Stimulated activated CD4-positive, alpha-beta T cell treated with anti-CD3 and anti-CD28 coated beads, Interleukin-4, amount 100 ng/mL, for 24 hours (primary cell): ENCODE results near the gene PEX14.
"Not testable (repeated sequence)": the region's sequence is repeated elsewhere in the genome, so short reads cannot be mapped to it uniquely, and the experiment has no call there.

Experiments
- DNase-seq: peaks from one replicate; pipeline ENCODE4 v3.0.0-alpha.2; 2020

Gene PEX14, protein sequence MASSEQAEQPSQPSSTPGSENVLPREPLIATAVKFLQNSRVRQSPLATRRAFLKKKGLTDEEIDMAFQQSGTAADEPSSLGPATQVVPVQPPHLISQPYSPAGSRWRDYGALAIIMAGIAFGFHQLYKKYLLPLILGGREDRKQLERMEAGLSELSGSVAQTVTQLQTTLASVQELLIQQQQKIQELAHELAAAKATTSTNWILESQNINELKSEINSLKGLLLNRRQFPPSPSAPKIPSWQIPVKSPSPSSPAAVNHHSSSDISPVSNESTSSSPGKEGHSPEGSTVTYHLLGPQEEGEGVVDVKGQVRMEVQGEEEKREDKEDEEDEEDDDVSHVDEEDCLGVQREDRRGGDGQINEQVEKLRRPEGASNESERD

DNA sequence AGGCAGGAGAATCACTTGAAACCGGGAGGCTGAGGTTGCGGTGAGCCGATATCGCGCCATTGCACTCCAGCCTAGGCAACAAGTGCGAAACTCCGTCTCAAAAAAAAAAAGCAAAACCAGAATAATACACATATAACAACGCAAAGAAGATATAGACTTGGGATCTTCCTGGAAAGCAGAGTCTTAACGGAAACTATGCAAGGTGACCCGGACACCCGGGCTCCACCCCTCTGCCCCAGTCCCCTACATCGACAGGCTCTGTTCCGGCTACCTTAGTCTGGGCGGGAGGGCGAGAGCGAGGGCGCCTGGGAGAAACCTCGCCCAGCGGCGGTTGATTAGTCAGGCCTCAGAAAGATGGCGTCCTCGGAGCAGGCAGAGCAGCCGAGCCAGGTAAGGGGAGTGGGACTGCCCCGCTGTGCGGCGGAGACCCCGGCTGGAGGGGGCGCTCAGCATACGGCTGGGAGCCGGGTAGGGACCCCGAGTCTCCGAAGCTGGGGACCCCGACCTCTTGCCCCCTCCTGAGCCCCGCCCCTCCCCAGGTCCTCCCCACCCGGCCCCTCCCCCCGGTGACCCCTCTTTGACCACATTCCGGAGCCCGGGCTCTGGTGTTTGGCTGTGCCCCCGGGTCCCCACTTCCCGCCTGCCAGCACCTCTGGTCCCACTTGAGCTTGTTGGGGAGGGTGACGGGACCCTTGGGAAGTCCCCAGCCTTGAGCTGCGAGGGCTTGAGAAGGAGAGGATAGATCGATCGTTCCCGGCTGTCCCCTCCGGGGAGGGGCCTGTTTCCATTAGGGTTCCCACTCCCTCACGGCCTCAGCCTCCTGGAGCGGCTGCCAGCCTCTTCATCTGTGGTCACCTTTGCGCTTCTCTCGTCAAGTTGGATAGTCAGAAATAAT lies at the start of gene PEX14:
Gene PEX14 (plus strand): TSS at position 338 of the 895 bp plus-strand sequence. CDS start 17 bp downstream, at position 355.
- DNase-seq: peak; percentile 89

DNA sequence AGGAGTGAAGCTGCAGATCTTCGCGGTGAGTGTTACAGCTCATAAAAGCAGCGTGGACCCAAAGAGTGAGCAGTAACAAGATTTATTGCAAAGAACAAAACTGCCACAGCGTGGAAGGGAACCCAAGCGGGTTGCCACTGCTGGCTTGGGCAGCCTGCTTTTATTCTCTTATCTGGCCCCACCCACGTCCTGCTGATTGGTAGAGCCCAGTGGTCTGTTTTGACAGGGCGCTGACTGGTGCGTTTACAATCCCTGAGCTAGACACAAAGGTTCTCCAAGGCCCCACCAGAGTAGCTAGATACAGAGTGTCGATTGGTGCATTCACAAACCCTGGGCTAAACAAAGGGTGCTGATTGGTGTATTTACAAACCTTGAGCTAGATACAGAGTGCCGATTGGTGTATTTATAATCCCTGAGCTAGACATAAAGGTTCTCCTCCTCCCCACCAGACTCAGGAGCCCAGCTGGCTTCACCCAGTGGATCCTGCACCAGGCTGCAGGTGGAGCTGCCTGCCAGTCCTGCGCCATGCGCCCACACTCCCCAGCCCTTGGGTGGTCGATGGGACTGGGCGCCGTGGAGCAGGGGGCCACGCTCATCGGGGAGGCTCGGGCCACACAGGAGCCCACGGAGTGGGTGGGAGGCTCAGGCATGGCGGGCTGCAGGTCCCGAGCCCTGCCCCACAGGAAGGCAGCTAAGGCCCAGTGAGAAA lies 48.8 kb upstream of the PEX14 start:
- DNase-seq: not testable (repeated sequence)

DNA sequence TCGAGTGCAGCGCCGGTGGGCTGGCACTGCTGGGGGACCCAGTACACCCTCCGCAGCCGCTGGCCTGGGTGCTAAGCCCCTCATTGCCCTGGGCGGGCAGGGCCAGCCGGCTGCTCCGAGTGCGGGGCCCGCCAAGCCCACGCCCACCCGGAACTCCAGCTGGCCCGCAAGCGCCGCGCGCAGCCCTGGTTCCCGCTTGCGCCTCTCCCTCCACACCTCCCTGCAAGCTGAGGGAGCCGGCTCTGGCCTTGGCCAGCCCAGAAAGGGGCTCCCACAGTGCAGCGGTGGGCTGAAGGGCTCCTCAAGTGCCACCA lies 48.3 kb upstream of the PEX14 start:
- not testable (repeated sequence) for DNase-seq

DNA sequence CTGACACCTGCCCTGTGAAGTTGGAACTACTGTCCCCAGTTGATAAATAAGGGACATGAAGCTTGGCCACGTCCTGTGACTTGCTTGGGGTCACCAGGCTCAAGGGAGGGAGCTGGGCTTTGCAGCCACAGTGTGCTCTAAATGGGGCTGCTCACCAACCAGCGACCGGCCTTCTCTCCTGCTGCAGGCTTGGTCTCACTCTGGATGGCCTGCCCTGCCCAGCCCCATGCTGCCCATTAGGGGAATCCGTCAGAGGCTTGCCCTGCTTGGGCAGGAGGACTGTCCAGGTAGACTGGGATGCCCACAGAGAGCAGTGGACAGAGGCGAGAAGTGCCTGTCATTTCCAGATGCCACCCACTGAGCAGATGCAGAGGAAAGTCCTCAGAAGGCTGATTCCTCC lies 45.8 kb upstream of the PEX14 start:
- DNase-seq: no peak

DNA sequence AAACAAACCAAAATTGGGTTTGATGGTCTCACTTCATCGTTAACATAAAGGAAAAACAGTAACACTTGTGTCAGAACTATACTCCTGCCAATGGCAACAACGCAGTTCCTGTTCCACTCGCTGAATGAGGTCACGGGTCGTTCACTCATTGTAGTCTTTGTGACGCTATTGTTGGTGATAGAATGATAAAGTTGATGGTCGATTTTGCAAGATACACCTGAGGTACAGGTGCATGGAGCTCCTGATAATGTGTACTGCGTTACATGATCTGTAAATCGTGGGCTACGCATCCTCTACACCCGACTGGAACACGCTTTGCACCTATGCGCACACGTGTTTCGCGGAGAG lies 44.9 kb upstream of the PEX14 start:
- peak; percentile 25 for DNase-seq

DNA sequence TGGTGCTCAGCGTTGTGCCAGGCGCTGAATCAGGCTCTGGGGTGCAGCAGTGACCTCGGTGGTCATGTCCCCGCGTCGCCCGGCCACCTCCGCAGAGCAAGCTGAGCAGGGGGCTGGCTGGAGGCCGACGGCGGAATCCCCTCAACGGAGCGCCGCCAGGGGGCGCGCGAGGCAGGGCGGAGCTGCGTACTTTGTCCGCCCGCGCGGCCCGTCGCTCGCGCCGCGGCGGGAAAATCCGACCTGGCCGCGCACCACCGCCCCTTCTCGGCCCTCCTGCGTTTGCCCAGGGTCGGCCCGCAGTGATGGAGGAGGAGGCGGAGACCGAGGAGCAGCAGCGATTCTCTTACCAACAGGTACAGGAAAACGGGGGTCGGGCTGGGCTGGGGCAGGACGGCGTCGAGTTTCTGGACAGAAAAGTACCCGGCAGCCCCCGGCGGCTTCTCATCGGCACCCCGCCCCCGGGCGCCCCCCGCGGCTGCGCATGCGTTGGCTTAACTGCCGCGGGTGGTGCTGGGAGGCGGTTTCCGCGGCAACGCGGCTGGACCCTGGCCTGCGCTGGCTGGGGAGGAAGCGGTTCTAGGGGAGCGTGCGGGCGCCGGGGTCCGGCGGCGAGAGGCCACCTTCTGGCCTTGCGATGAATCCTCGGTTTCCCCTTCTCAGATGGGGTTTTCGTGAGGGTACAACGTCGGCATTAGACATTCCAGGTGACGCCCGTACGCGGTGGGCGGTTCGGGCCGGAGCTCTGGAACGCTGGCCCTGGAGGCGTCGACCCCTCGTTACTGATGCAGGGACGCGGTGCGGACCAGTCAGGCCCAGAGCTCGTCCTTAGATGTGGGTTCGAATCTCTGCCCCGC lies 44.3 kb upstream of the PEX14 start, which contains the start of gene CENPS:
Gene CENPS (plus strand): TSS at position 218 of the 854 bp plus-strand sequence. CDS start 85 bp downstream, at position 303.
- peak; percentile 87 for DNase-seq

DNA sequence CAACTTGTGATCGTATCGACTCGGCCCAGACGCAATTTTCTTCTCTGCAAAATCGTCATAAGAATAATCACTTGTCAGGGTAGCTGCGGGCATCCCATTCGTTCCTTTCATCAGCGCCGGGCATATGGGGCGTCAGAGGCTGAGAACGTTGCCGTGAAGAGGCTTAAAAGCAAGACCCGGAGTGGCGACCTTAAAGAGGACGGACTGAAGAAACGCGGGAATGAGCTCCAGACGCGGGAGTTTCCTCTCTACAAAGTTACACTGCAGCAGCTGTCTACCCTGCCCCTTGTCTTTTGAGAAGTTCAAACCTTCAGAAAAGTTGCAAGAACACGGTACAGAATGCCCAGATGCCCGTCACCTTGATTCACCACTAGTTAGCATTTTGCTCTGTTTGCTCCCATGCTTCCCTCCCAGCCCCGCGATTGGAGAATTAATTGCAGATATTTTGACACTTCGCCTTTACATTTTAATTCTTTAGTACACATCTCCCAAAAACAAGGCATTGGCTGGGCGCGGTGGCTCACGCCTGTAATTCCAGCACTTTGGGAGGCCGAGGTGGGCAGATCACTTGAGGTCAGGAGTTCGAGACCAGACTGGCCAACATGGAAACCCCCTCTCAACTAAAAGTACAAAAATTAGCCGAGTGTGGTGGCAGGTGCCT lies 43.5 kb upstream of the PEX14 start:
- DNase-seq: peak; percentile 18

DNA sequence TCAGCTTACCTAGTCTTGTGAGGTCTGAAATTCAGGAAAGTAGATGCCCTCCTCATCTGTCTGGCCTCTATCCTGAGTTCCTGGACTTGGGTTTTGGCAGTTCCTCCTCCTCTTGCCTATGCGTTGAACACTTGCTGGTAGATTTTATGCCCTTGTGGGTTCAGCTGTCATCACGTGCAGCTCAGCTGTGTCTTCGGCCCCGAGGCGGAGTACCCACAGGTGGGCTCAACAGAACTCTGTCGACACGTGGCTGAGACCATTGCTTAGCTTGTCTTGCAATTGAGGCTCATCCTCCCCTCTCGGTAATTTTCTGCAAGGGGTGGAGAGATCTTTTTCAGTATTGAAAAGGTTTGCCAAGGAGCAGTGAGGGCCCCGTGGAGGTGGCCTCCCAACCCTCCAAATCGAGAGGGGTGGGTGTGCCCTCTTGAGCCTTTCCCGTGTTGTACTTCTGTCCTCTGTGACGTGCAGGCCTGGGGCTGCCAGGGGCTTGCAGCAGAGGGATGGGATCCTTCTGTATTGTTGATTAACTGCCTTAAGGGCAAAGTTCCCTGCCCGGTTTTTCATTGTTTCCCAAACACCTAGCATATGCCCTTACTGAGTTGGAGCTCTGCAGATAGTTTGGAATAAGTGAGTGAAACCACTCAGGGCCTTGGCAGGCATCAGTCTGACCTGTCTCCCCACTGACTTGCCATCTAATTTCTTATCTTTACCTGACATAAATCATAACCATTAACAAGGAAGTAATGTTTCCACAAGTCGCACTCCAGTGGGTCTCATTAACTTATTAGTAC lies 41.6 kb upstream of the PEX14 start:
- no peak for DNase-seq

DNA sequence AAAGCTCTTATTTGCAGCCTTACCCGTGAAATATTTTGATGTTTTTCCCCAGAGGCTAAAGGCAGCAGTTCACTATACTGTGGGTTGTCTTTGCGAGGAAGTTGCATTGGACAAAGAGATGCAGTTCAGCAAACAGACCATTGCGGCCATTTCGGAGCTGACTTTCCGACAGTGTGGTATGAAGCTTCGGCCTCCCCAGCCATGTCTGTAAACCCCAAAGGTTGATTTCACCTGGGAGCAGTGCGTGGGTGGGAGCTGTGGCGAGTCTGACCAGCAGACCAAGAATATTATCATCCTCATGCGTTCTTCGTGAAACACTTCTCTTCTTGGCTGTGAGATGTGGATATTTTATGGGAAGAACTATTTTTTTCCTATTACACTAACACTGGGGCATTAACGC lies 41.0 kb upstream of the PEX14 start:
- no peak for DNase-seq

DNA sequence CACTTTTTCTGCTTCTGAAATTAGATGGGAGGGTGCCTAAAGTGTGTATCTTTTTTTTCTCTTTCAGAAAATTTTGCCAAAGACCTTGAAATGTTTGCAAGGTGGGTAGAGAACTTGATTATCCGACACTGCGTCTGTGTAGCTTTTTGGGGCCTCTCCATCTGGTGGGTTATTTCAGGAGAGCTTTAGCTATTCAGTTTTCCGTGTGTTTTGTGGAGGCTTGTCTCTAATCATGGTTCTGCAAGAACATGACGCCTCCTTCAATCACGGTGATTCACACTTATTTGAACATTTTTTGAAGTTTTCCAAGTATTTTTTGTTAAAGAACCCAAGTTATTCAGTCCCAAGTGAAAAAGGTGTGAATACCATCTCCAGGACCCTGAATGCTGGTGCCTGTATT lies 40.2 kb upstream of the PEX14 start:
- DNase-seq: no peak

DNA sequence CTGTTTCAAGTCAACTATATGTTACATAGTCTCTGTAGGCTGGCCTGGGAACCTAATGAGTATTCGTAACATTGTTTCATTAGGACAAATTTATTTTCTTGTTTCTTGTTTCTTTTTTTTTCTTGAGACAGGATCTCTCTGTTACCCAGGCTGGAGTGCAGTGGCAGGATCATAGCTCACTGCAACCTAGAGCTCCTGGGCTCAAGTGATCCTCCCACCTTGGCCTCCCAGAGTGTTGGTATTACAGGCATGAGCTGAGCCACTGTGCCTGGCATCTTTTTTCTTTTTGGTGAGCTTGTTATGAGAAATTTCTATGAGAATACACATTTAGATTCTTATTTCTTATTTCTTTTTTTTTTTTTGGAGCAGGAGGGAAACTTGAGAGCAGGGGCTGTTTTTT lies 37.7 kb upstream of the PEX14 start:
- DNase-seq: no peak

DNA sequence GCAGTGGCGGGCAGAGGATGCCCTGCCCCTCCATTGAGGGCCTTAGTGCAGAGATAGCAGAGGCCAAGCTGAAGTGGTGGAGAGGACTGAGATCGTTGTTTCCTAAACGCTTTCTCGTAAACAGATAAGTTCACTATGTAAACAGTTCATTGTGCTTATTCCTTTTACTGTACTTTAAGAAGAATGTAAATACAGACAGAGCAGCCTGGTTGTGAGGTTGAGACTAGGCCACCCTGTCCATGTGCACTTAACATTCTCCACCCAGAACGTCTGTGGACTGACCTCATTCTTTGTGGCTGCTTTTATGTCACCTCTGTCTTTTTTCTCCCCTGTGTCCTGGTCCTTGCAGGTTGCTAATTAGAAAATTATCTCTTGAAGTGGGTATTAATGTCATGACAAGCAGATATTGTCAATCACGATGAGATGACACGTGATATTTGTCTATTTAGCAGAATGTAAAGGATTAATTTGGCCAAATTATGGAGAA lies 36.0 kb upstream of the PEX14 start:
- no peak for DNase-seq

DNA sequence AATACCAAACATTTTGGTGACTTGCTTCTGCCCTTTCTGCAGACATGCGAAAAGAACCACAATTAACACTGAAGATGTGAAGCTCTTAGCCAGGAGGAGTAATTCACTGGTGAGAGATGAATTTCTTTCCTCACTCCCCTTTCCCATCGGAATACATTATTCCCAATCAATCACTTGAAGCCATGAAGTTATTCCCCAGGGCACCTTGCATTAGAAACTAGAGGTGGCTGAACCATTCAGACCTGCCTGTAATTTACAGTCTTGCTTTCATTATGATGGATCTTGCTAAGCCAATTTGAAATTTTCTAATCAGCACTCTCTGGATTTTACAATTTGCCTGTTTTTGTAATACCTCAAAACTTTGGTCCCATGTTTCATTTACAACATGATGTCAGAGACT lies 34.4 kb upstream of the PEX14 start:
- no peak for DNase-seq

DNA sequence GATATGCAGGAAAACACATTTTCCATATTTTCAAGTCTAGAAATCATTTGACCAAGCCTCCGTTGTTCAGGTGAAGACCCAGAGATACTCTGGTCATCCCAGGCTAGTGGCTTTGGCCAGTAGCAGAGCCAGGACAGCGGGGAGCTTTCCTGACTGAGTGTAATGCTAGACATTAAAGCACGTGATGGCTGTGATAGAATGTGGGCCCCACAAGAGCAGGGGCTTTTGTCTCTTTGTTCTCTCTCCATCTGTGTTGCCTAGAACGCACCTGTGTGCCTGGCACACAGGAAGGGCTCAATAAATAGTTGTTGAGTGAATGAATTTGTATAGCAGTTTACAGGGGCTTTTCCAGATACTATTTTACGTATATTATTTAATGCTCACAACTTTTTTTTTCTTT lies 34.0 kb upstream of the PEX14 start:
- DNase-seq: no peak

DNA sequence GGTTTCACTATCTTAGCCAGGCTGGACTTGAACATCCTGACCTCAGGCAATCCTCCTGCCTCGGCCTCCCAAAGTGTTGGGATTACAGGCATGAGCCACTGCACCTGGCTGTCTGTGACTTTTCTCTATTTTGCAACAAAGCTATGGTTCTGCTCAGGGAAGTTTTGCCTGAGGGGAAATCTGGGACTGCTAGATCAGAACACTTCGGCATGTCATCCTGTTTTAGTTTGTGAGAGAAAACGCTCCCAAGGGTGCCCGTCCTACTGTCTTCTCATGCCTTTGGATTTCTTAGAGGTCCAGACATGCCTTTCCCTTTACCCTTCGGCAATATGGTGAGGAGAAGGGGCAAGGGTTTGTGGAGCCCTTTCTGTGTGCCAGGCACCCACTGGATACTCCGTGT lies 30.5 kb upstream of the PEX14 start:
- DNase-seq: no peak

DNA sequence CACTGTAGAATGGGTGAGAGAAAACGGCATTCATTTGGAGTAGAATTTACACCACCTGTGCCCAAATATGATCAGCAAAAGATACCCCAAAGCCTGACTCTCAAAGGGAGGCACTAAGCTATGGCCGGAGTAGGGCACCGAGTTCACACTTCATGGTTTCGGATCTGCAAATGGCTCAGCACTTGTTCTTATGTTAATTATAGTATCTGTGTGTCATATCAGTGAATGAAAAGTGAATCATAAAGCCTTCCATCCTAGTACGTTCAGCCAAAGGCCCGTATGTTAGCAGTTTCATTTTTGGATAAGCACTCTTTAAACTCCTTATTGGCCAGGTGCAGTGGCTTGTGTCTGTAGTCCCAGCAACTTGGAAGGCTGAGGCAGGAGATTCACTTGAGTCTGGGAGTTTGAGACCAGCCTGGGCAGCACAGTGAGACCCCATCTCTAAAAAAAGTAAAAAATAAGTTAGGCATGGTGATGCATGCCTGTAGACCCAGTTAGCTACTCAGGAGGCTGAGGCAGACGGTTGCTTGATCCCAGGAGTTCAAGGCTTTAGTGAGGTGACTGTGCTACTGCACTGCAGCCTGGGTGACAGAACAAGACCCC lies 29.9 kb upstream of the PEX14 start:
- DNase-seq: no peak

DNA sequence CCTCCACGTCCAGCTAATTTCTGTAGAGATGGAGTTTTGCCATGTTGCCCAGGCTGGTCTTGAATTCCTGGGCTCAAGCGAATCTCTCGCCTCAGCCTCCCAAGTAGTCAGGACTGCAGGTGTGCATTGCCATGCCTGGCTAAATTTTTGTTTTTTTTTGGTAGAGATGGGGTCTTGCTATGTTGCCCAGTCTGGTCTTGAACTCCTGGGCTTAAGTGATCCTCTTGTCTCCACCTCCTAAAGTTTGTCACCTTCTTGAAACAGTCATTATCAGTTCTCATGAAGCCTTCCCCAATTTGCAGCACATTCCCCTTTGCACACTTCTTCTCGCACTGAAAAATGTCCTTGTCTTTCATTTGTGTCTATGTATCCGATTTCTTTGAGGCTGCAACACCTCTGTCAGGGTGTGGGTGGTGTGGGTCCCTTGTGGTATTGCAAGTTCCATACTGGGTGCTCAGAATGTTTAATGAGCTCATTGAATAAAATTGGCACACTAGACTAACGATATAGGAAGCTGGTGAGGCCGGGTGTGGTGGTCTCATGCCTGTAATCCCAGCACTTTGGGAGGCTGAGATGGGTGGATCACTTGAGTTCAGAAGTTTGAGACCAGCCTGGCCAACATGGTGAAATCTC lies 27.8 kb upstream of the PEX14 start:
- DNase-seq: no peak

DNA sequence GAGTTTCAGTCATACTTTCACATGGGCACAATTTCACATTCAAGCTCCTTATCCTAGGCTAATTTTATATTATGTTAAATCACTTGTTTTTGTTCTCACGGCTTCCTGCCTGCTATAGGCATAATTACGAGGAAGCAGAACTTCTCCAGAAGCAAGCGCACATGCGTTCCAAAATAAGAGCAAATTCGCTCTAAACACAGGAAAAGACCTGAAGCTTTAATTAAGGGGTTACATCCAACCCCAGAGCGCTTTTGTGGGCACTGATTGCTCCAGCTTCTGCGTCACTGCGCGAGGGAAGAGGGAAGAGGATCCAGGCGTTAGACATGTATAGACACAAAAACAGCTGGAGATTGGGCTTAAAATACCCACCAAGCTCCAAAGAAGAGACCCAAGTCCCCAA lies 25.0 kb upstream of the PEX14 start, which contains the start of gene CORT:
Gene CORT (plus strand): TSS at position 281 of the 400 bp plus-strand sequence. CDS start 193 bp downstream, outside the sequence.
- no peak for DNase-seq

DNA sequence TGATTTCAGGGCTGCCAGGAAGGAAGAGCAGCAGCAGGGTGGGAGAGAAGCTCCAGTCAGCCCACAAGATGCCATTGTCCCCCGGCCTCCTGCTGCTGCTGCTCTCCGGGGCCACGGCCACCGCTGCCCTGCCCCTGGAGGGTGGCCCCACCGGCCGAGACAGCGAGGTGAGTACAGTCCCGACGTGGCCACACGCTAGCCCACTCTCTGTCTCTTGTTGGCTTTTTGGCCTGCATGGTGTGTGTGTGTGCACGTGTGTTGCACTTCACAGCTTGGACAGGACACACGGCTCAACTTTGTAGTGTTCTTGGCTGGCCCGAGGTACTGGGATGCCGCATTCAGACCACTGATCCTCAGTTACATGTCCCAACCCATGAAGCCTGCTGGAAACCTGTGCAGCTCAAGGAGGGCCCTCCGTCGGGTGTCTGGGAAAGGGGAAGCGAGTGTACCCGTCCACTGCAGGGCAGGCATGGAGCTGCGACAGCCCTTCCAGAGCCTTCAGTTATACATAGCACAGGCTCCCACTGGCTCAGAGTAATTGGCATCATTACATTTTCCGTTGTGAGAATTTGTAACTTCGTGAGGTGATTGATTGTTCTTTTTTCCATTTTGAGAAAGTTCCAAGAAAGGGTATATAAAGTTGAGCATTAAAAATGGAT lies 24.5 kb upstream of the PEX14 start:
- no peak for DNase-seq
